Hematopoietic multipotent progenitor cell treated with erythropoietin and hydrocortisone succinate and interleukin-3 and kit ligand, for 8 days (in vitro differentiated cells): Measurements from ENCODE around the gene SMAD5.

Experiments used
- DNase-seq: peaks from one replicate; pipeline ENCODE4 v3.0.0-alpha.2; 2015

The SMAD5 gene

GRCh38 chr5:136115183-136115865 lies 17.3 kb upstream of the SMAD5 start:
- DNase-seq, result no peak

- no peak for DNase-seq
Measured at GRCh38 chr5:136120529-136120928, 12.1 kb upstream of the SMAD5 start.

GRCh38 chr5:136123236-136123768 lies 9.3 kb upstream of the SMAD5 start:
- DNase-seq, result no peak

GRCh38 chr5:136127560-136127959 lies 5.1 kb upstream of the SMAD5 start:
- DNase-seq, result peak; percentile 12

- no peak for DNase-seq
Measured at GRCh38 chr5:136128481-136128880, 4.2 kb upstream of the SMAD5 start.

- peak; percentile 10 for DNase-seq
Measured at GRCh38 chr5:136129445-136129844, 3.2 kb upstream of the SMAD5 start.

- no peak for DNase-seq
Measured at GRCh38 chr5:136130581-136130980, 2.1 kb upstream of the SMAD5 start.

GRCh38 chr5:136132087-136132486 lies 558 bp upstream of the SMAD5 start:
- DNase-seq, result peak; percentile 13

- DNase-seq, result peak; percentile 61
Measured at GRCh38 chr5:136133222-136133921, 727 bp downstream of the SMAD5 start.

- peak; percentile 41 for DNase-seq
Measured at GRCh38 chr5:136133922-136134379, 1.3 kb downstream of the SMAD5 start.

- no peak for DNase-seq
Measured at GRCh38 chr5:136134653-136135052, 2.0 kb downstream of the SMAD5 start.

GRCh38 chr5:136135536-136135935 lies 2.9 kb downstream of the SMAD5 start:
- DNase-seq, result no peak

GRCh38 chr5:136137497-136138220 lies 5.0 kb downstream of the SMAD5 start:
- DNase-seq, result peak; percentile 14

- DNase-seq, result no peak
Measured at GRCh38 chr5:136141561-136141960, 8.9 kb downstream of the SMAD5 start.

GRCh38 chr5:136143312-136143711 lies 10.7 kb downstream of the SMAD5 start:
- no peak for DNase-seq

- DNase-seq, result no peak
Measured at GRCh38 chr5:136143763-136144162, 11.1 kb downstream of the SMAD5 start.

GRCh38 chr5:136145030-136145429 lies 12.4 kb downstream of the SMAD5 start:
- no peak for DNase-seq

GRCh38 chr5:136146201-136146600 lies 13.6 kb downstream of the SMAD5 start:
- DNase-seq, result no peak

- DNase-seq, result no peak
Measured at GRCh38 chr5:136147632-136148031, 15.0 kb downstream of the SMAD5 start.

- DNase-seq, result no peak
Measured at GRCh38 chr5:136149891-136150290, 17.2 kb downstream of the SMAD5 start.

GRCh38 chr5:136153581-136154236 lies 21.1 kb downstream of the SMAD5 start:
- DNase-seq, result no peak

- DNase-seq, result no peak
Measured at GRCh38 chr5:136155078-136155477, 22.4 kb downstream of the SMAD5 start.

- no peak for DNase-seq
Measured at GRCh38 chr5:136155761-136156160, 23.1 kb downstream of the SMAD5 start.
